CD4-positive, alpha-beta T cell treated with Interleukin-4 for 4 hours (primary cell): ENCODE results near the gene CNR2.
A peak's percentile ranks its signal among the peaks of the same experiment; 100 is the strongest.
"Not testable (repeated sequence)": the region's sequence is repeated elsewhere in the genome, so short reads cannot be mapped to it uniquely, and the experiment has no call there.

Experiments used
- DNase-seq: peaks from one replicate; pipeline ENCODE4 v3.0.0-alpha.2; 2020

CNR2 gene

DNA sequence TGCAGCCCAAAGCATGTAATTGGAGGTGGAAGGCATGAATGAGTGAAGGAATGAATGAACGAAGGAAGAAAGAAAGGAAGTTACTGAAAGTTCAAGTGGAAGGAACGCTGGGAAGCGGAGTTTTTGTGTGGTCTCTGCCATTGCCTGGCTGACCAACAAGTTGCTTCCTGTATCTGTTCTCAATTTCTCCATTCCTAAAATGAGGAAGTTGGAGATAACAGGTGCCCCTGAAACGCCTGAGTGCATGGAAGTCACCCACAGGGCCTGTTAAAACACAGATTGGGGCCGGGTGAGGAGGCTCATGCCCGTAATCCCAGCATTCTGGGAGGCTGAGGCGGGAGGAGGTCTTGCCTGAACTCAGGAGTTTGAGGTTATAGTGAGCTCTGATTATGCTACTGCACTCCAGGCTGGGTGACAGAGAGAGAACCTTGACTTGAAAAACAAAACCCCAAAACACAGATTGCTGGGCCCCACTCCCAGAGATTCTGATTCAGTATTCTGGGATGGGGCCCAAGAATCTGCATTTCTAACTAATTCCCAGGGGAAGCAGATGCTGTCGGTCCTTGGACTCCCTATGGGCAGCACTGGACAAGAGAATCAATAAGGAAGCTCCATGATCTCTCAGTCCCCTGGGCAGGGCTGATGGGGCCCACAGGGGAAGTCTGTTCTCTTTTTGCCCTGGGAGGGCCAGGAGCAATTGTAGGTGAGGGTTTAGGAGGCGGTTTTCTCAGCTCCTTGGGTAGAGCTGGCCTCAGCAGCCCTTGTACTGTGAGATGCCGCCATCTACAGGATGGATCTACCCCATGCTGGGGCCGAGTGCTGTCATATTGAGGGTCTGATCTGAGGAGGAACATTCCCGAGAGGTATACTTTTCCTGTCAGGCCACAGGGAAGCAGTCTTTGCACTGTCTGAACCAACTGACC lies 3.3 kb upstream of the CNR2 start:
- DNase-seq = peak; percentile 59

DNA sequence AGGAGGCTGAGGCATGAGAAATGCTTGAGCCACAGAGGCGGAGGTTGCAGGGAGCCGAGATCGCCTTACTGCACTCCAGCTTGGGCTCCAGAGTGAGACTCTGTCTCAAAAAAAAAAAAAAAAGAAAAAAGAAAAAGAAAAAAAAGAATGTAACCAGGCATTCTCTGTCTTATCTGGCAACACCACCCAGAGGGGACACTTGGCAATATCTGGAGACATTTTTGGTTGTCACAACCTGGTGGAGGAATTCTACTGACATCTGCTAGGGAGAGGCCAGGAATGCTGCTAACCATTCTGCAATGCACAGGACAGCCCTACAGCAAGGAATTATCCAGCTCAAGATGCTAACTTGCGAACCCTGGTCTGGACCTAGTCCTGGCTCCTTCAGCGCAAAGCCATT lies 2.3 kb upstream of the CNR2 start:
- DNase-seq = no peak

DNA sequence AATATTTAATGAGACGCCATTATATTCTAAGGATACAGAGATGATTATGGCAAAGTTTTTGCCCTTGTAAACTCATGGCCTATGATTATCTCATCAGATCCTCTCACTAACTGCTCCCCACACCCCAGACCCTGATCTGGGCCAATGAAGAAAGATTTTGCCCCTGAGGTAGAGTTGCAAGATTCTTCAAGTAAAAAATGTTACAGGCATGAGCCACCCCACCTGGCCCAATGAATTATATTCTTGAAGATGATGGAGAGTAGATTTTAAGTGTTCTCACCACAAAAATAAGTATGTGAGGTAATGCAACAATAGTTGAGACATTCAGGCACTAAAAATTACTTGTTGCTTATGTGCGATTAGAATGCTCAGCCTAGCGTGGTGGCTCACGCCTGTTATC lies 1.8 kb upstream of the CNR2 start:
- DNase-seq = no peak

DNA sequence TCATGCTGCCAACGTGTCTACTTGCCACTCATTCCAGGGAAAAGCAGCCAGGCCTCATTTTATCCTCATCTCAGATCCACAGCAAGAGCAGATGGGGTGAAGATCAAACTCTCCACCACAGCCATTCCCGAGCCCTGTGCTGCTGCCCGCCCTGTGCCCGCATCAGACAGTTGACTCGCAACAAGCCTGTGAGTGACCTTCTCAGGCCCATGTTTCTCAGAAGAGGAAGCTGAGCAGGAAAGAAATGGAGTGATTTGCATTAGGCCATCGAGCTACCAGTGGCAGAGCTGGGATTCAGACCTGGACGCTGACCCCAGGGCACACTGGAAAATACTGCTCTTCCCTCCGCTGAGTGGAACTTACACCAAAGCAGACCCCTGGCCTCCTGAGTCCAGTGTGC lies 1.2 kb downstream of the CNR2 start:
- DNase-seq = no peak

DNA sequence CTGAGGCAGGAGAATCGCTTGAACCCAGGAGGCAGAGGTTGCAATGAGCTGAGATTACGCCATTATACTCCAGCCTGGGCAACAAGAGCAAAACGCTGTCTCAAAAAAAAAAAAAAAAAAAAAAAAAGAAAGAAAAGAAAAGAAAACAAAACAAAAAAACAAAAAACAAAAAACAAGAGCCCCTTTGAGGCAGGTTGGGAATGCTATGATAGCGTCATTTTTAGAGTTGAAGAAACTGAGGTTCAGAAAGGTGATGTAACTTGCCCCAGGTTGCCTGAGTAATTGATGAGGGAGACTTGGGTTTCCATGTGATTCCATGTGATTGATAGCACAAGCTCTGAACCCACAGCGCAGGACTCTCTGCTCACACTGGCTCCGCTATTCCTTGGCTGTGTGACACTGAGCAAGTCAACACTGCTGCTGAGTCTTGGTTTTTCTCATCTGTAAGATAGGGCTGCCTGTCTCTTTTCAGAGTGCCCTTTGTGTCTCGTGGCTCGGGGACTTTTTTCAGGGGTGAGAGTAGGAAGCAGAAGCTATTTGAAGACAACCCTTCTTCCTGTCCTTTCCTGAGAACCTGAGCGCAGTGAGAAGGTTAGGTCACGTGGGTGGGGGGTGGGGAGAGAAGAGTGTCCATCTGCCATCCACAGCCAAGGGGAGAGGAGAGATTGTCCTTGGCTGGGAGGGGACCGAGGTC lies 2.5 kb downstream of the CNR2 start:
- peak; percentile 13 for DNase-seq

DNA sequence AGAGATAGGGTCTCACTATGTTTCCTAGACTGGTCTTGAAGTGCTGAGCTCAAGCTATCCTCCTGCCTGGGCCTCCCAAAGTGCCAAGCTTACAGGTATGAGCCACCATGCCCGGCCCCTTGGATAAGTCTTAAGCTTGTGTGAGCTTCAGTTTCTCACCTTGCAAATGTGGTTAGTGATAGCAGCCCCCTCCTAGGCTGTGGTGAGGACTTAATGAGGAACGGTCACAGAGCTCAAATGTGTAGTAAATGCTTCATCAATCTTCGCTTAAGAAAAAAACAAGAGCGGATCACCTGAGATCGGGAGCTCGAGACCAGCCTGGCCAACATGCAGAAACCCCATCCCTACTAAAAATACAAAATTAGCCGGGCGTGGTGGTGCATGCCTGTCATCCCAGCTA lies 3.0 kb downstream of the CNR2 start:
- DNase-seq = no peak

DNA sequence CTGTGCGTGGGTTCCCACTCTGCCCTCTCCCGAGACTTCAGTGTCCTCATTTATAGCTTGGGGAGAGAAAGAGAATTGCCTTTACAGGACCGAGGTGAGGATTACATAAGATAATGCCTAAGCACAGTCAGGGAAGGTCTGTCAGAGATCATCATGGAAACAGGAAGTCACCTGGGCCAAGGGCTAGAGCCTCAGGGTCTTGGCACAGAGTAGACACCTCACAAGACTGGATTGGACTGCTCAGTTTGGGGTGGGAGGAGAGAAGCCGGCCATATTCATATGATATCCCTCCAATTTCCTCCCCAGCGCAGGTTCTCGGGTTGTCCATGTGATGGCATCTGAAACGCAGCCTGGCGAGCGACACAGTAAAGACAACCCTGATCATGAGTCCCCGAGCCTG lies 3.8 kb downstream of the CNR2 start:
- DNase-seq = no peak

DNA sequence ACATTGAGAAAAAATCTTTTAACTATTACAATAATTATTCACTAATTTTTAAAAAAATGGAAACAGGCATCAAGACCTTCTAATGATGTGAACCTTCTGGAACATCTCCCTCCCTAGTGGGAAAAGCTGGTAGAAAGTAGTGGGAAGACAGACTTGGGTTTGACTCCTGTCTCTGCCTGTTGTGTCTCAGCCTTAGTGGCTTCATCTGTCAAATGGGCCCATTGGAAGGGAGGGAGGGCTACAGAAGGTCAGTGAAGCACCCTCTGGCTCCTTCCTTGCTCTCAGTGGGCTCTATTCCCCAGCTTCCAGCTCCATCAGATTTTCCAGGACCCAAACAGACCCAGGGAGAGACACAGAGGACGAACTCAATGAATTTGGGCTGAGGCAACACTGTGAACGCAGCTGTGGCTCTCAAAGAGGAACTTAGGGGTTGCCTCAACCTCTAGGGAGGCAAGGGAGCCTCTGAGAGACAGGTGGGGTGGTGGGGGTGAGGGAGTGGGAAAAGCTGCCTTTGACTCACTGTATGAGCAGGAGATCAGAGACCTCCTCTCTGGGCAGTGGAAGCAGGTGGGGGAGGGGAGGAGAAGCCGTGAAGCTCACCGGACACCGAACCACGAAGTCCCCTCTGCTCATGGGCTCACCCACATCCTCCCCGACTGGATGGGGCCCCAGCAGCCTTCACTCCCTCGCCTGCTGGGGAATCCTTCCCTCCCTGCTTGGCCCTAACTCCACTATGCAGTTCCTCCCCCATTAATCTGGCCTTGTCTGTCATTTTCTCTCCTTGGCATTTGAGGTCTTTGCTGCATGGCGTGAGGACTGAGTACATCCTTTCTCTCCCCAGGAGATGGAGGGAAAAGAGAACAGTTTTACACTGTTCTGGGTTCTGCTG lies 4.5 kb downstream of the CNR2 start:
- peak; percentile 20 for DNase-seq

DNA sequence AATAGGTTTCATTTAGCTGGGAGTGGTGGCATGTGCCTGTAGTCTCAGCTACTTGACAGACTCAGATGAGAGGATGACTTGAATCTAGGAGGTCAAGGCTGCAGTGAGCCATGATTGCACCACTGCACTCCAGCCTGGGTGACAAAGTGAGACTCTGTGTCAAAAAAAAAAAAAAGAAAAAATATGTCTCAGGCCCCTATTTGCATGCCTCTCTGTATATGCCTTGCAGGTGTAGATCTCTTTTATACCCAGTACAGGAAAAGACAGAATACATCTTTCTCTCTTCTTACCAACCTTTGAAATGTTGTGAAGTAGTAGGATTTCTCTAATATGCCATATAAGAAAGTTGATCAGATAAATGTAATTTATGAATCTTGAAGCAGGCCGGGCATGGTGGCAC lies 6.4 kb downstream of the CNR2 start:
- no peak for DNase-seq

DNA sequence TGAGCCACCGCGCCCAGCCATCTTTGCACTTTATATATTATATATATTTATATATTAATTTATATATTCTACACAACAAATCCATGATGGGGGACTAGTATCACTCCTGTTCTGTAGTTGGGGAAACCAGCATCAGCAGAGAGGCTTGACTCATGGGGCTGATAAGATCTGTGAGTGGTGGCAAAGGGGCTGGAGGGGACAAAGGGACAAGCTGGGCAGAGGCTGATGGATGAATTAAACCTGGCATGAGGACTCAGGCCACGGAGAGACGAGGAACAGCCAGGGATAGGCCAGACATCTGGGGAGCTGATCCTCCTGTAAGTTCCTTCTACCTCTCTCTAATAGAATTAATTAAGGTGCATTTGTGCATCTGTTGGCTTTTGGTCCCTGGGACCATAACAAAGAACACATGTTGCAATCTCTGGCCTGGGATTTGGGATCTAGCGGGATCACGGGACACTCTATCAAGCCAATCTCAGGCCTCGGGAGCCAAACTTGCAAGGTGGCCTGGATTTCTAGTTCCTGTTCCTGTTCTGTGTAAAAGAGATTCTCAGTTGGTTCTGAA lies 7.6 kb downstream of the CNR2 start:
- DNase-seq = no peak

DNA sequence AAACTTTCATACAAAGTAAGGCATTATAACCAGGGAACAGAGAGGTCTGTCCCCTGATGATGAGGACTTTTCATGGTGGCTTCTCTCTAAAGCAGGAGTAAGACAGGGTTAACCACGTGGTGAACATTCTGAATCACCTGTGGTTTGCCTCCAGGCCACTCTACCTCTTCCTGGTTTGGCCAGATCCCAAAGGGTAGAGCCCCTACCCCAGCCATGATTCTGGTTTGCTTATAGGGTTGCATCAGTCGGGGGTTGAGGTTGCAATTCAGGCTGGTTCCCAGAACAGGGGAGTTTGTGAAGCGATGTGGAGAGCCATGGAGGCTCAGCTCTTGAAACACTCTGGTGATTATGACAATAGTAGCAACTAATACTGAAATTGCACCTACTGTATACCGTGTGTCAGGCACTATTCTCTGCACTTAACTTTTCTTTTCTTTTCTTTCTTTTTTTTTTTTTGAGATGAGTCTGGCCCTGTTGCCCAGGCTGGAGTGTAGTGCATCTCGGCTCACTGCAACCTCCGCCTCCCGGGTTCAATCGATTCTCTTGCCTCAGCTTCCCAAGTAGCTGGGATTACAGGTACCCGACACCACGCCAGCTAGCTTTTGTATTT lies 8.3 kb downstream of the CNR2 start:
- no peak for DNase-seq

DNA sequence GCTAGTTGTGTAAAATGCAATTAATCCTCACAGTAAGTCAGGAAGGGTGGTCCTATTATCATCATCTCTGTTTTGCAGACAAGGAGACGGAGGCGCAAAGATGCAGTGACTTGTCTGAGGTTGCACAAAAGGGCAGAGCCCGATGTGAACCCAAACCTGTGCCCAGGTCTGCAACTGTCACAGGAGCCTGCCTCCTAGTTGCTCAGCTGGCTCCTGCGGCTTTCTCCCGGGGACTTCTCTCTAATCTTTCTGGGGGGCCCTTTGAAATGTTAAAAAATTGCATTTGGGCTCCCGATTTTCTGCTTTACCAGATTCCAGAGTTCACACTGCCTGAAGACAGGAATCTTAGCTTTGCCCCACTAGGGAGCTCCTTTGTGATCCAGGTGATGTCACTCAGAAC lies 9.4 kb downstream of the CNR2 start:
- no peak for DNase-seq

DNA sequence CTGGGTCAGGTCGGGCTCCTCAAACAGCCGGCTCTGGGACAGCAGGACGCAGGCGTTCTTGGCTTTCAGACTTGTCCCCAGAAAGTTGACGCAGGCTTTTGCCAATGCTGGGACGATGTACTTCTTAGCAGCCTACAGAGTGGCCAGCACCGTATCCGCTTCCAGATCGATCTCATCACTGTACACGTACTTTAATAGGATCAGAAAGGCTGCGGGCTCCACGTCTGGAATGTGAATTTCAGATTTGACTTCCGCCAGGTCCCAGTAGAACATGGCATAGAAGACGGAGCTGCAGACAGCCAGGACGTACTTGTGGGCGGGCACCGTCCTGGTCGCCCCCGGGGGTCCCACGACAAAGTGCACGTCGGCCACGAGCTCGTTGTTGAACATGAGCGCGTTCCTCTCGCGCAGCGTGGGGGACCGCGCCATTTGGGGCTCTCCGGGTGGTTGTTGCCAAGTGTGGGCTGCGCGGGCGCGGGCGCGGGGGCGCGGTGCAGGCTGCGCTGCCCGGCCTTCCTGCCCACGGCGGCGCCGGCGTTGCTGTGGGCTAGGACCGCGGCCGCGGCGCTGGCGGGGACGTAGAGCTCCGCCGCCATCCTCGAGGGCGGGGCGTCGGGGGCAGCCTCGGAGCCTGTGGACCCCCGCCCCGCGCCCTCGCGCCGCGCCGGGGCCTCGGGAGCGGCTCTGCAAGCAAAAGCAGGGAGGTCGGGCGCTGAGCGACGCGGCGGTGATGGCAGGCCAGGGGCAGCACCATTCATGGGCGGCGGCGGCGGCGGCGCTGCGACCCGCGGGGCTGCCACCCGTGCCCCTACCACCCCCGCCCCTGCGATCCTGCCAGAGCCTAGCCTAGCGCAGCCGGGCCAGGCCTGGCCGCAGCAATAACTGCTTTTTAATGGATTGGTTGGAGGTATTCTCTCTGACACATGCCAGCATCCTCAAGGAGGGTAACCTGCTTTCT lies 10.6 kb downstream of the CNR2 start:
- no peak for DNase-seq

DNA sequence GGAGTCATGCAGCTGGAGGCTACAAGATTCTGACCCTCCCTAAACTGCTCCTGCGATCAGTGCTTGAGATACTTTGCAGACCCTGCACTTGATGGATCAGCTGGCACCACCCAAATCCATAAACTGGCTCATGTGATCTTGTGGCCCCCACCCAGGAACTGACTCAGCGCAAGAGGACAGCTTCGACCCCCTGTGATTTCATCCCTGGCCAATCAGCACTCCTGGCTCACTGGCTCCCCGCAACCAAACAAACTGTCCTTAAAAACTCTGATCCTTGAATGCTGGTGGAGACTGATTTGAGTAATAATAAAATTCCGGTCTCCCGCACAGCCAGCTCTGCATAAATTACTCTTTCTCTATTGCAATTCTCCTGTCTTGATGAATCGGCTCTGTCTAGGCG lies 13.1 kb downstream of the CNR2 start:
- DNase-seq = not testable (repeated sequence)

DNA sequence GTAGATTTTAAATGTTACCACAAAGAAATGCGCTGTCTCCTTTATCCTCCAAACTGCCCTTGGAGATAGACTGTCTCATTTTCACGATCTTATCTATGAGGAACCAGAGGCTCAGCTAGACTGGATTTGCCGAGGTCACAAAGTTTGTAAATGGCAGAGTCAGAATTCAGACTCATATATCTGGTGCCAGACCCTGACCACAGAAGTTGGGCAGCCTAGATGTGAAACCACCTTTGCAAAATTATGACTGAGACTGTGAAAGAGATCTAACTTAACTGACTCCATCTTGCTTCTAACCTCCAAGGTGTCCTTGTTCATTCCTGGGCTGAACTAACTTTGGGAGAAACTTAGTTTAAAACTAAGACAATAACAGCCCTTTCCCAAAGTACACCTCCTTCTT lies 14.1 kb downstream of the CNR2 start:
- no peak for DNase-seq

DNA sequence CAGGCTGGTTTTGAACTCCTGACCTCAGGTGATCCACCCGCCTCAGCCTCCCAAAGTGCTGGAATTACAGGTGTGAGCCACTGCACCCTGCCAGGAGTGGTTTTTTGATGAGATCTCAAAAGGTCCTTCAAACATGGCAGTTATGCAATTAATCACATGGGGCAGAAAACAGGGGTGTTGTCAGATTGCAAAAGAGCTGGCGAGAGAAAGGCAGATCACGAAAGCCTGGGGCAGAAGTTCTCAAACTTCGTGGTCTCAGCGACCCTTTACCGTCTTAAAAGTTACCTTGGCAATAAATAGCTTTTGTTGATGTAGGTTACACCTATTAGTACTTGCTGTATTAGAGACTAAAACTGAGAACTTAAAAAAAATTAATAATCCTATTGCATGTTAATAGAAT lies 16.1 kb downstream of the CNR2 start:
- no peak for DNase-seq

DNA sequence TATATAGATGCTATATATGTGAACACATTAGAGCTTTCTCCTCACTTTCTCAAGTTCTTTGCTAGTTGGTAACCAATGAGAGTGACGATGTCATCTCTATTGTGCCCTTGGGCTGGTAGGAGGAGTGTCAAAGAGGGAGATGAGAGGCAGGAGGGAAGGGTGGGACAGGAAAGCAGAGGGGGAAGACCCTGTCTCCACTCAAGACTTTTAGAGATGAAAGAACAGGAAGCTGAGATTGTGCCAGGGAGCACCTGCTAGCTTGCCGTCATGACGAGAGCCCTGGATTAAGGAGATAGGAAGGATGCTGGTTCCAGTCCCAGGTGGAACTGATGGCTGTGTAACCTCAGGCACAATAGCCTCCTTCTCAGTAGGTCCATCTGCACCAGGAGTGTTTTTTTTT lies 16.7 kb downstream of the CNR2 start:
- DNase-seq = no peak

DNA sequence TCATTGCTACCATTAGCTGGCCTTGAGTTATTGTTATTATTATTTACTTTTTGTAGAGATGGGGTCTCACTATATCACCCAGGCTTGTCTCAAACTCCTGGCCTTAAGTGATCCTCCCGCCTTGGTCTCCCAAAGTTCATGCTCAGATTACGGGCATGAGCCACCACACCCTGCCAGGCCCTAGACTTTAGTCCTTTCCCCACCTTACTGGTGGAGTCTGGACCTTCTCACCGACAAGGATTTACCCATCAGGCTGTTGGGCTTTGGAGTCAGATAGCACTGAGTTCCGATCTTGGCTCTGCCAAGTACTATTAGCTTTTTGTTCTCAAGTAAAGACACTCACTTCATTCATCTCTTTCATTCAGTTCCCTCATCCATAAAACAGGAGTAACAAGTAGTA lies 17.2 kb downstream of the CNR2 start:
- DNase-seq = no peak

DNA sequence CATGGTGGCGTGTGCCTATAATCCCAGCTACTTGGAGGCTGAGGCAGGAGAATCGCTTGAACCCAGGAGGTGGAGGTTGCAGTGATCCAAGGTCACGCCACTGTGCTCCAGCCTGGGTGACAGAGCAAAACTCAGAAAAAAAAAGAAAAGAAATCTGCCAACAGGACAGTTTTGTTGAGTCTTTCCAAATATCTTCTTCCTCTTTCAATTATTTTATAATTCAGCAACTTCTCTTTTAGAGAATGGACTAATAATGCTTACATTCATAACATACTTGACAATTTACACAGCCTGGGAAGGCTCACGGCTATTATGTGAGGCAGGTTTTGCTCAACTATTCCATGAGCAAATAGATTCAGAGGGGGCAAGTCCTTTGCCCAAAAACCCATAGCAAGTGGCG lies 18.1 kb downstream of the CNR2 start:
- no peak for DNase-seq

DNA sequence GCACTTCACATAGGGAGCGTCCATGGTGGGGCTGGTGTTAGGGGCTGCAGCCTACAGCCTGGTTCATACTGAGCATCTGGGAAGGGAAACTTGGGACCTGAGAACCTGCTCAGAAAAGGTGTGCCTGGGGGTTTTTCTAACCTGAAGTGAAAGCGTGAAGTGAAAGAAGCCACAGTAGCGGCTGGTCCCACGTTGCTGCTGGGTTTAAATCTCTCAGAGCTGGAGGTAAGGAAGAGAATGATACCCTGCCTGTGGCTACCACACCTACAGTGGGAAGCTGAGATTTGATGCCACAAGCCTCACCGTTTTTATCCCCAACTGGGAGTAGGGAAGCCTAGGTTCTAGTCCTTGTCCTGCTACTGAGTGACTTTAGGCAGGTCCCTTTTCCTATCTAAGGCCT lies 24.1 kb downstream of the CNR2 start:
- DNase-seq = no peak

DNA sequence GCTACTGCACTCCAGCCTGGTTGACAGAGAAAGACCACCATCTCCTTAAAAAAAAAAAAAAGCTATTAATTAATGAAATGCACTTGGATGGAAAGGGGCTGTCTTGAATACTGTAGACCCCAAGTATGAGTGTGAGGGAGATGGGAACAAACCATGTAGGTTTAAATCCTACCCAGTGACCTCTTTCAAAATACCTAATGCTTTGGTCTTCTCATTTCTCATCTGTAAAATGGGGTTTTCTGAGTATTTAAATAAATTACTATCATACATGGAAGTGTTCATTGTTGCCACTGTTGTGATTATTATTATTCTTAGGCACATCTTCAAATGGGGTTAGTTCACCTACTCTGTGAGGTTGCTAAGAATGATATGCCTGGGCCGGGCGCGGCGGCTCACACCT lies 27.9 kb downstream of the CNR2 start:
- no peak for DNase-seq

DNA sequence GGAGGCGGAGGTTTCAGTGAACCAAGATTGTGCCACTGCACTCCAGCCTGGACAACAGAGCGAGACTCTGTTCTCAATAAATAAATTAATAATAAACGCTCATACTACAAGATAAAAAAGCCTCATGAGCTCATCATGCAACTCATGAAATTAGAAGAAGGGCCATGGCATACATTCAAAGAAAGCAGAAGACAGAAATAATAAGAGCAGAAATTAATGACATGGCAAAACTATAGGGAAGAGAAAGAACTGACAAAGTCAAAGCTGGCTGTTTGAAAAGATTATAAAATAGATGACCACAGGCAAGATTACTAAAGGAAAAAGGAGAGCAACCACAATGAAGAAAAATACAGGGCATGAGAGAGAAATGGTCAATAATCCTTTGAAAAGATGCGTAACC lies 30.4 kb downstream of the CNR2 start:
- DNase-seq = no peak
